WTC11 (cell line): ENCODE results near the gene ZNF664. TPM values are rescaled to one million over a fixed set of nuclear protein-coding genes. Genes with fewer than 3 reads are reported as not detected.

ENCODE experiments used
- ATAC-seq: fragments of 200-7000 bp; cut with Tn5 transposase; 2 replicates; pipeline ENCODE4 v1.10.0; 2021; ENCODE audit warnings: mild to moderate bottlenecking, moderate library complexity
- CTCF ChIA-PET: fragments of 300-600 bp; sonication (Branson Sonifier 250); formaldehyde crosslinking; loops from one replicate; lab custom pipeline; 2021; ENCODE audit warnings: antibody characterized with exemption; lab: Charles Lee
- POLR2A ChIA-PET: fragments of 350-600 bp; sonication (Branson Sonifier 250); formaldehyde crosslinking; loops from one replicate; lab custom pipeline; 2021; ENCODE audit warnings: antibody characterized with exemption; lab: Charles Lee
- DNase-seq: peaks from one replicate; pipeline ENCODE4 v3.0.0; 2021; ENCODE audit warnings: low spot score
- H3K27ac Mint-ChIP-seq: 2 replicates; pipeline ENCODE4 v1.8.0; 2021; ENCODE audit warnings: mixed read lengths
- H3K27me3 Mint-ChIP-seq: 2 replicates; pipeline ENCODE4 v1.8.0; 2021; ENCODE audit warnings: low read depth, mild to moderate bottlenecking, moderate library complexity, mixed read lengths
- H3K36me3 Mint-ChIP-seq: 2 replicates; pipeline ENCODE4 v1.8.0; 2021; ENCODE audit warnings: mixed read lengths
- H3K4me1 Mint-ChIP-seq: 2 replicates; pipeline ENCODE4 v1.8.0; 2022; ENCODE audit warnings: mixed read lengths
- H3K4me3 Mint-ChIP-seq: 2 replicates; pipeline ENCODE4 v1.8.0; 2021; ENCODE audit warnings: mild to moderate bottlenecking, moderate library complexity, mixed read lengths
- H3K9me3 Mint-ChIP-seq: 2 replicates; pipeline ENCODE4 v1.8.0; 2021; ENCODE audit warnings: mixed read lengths
- AFF4 ChIP-seq: sonication (generic); formaldehyde crosslinking; IDR thresholded peaks from 2 replicates; pipeline ENCODE4 v1.8.1; 2023; ENCODE audit warnings: mild to moderate bottlenecking, missing genetic modification reagents, borderline replicate concordance
- CREB1 ChIP-seq: sonication (generic); formaldehyde crosslinking; IDR thresholded peaks from 2 replicates; pipeline ENCODE4 v1.8.0; 2023; ENCODE audit warnings: mild to moderate bottlenecking, missing genetic modification reagents
- E2F1 ChIP-seq: sonication (generic); formaldehyde crosslinking; IDR thresholded peaks from 2 replicates; pipeline ENCODE4 v1.8.0; 2022; ENCODE audit warnings: mild to moderate bottlenecking, missing genetic modification reagents
- GRHL2 ChIP-seq: fragments of 250-450 bp; sonication (Bioruptor Pico); IDR thresholded peaks from 2 replicates; pipeline ENCODE4 v1.8.0; 2022; ENCODE audit warnings: mild to moderate bottlenecking, moderate library complexity; ENCODE audit not compliant: insufficient replicate concordance, severe bottlenecking
- IRF2 ChIP-seq: sonication (generic); formaldehyde crosslinking; IDR thresholded peaks from 2 replicates; pipeline ENCODE4 v1.8.0; 2022; ENCODE audit warnings: low read depth, missing genetic modification reagents, borderline replicate concordance
- MYBL2 ChIP-seq: sonication (generic); formaldehyde crosslinking; IDR thresholded peaks from 2 replicates; pipeline ENCODE4 v1.8.1; 2023; ENCODE audit warnings: mild to moderate bottlenecking, moderate library complexity, missing genetic modification reagents
- NFATC4 ChIP-seq: fragments of 250-450 bp; sonication (Bioruptor Pico); IDR thresholded peaks from 2 replicates; pipeline ENCODE4 v1.9.0; 2021; ENCODE audit warnings: mild to moderate bottlenecking
- NR2C2 ChIP-seq: sonication (generic); formaldehyde crosslinking; IDR thresholded peaks from 2 replicates; pipeline ENCODE4 v1.8.0; 2022; ENCODE audit warnings: mild to moderate bottlenecking, missing genetic modification reagents
- RELA ChIP-seq: sonication (generic); formaldehyde crosslinking; IDR thresholded peaks from 2 replicates; pipeline ENCODE4 v1.8.1; 2022; ENCODE audit warnings: missing genetic modification reagents, mild to moderate bottlenecking, borderline replicate concordance
- SP1 ChIP-seq: sonication (generic); formaldehyde crosslinking; conservative IDR thresholded peaks from 2 replicates; pipeline ENCODE4 v1.8.1; 2022; ENCODE audit warnings: missing genetic modification reagents
- TEAD1 ChIP-seq: sonication (generic); formaldehyde crosslinking; IDR thresholded peaks from 2 replicates; pipeline ENCODE4 v1.8.0; 2022; ENCODE audit warnings: mild to moderate bottlenecking, missing genetic modification reagents
- TP53 ChIP-seq: sonication (generic); formaldehyde crosslinking; IDR thresholded peaks from 2 replicates; pipeline ENCODE4 v1.8.1; 2023; ENCODE audit warnings: mild to moderate bottlenecking, missing genetic modification reagents
- USF2 ChIP-seq: sonication (generic); formaldehyde crosslinking; IDR thresholded peaks from 2 replicates; pipeline ENCODE4 v1.8.1; 2023; ENCODE audit warnings: mild to moderate bottlenecking, missing genetic modification reagents, moderate library complexity
- ZBTB21 ChIP-seq: sonication (generic); formaldehyde crosslinking; IDR thresholded peaks from 2 replicates; pipeline ENCODE4 v1.8.1; 2023; ENCODE audit warnings: mild to moderate bottlenecking, missing genetic modification reagents, borderline replicate concordance
- ZNF138 ChIP-seq: sonication (generic); formaldehyde crosslinking; conservative IDR thresholded peaks from 2 replicates; pipeline ENCODE4 v1.8.1; 2022; ENCODE audit warnings: mild to moderate bottlenecking, moderate library complexity, missing genetic modification reagents
- ZNF416 ChIP-seq: fragments of 250-450 bp; sonication (Bioruptor Pico); IDR thresholded peaks from 2 replicates; pipeline ENCODE4 v1.9.0; 2021; ENCODE audit warnings: mild to moderate bottlenecking, inconsistent platforms
- total RNA-seq: library from RNA; stranded (reverse); gene quantifications from 3 replicates; pipeline ENCODE4 v1.2.3, GENCODE V29; 2021
- TF ChIP-seq, protein P1 (sequence below): sonication (generic); formaldehyde crosslinking; IDR thresholded peaks from 2 replicates; pipeline ENCODE4 v1.8.0; 2023; ENCODE audit warnings: mild to moderate bottlenecking, missing genetic modification reagents
- TF ChIP-seq, protein P2 (sequence below): fragments of 250-450 bp; sonication (Bioruptor Pico); IDR thresholded peaks from 2 replicates; pipeline ENCODE4 v1.9.0; 2021; ENCODE audit warnings: moderate library complexity, mild to moderate bottlenecking, inconsistent platforms, borderline replicate concordance
- TF ChIP-seq, protein P3 (sequence below): sonication (generic); formaldehyde crosslinking; IDR thresholded peaks from 2 replicates; pipeline ENCODE4 v1.8.1; 2022; ENCODE audit warnings: mild to moderate bottlenecking, moderate library complexity, missing genetic modification reagents
- TF ChIP-seq, protein P4 (sequence below): sonication (generic); formaldehyde crosslinking; IDR thresholded peaks from 2 replicates; pipeline ENCODE4 v1.8.0; 2022; ENCODE audit warnings: mild to moderate bottlenecking, missing genetic modification reagents

Gene ZNF664
- total RNA-seq, 1 experiment from 2014 or later: 61.7 TPM

DNA sequence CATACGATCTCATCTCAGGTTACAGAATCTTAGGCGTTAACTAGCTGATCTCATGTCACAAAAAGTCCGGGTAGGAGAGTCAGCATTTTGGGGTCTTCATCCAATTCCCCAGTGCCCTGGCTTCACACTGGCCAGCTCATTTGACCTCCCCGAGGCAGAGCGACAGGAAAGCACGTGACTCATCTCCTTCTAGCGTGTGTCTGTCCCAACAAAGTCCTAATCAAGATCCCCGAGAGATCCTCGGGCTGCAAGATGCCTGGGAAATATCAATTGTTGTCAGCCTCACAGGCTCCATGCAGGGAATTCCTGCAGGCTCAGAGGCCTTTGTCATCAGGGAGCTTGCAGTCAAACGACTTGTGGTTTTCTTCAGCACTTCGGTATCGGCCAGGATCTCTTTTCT lies 57.5 kb downstream of the ZNF664 start:
- TF ChIP-seq NR2C2 (CRISPR knock-in tag) (no peak), ZNF138 (CRISPR knock-in tag) (no peak), TEAD1 (CRISPR knock-in tag) (no peak), CREB1 (no peak), GRHL2 (no peak), ZNF416 (CRISPR knock-in tag) (no peak), RELA (no peak), SP1 (CRISPR knock-in tag) (no peak), MYBL2 (CRISPR knock-in tag) (no peak), TP53 (CRISPR knock-in tag) (no peak), E2F1 (CRISPR knock-in tag) (no peak), NFATC4 (CRISPR knock-in tag) (no peak), IRF2 (CRISPR knock-in tag) (no peak), ZBTB21 (no peak), USF2 (no peak), AFF4 (CRISPR knock-in tag) (no peak)
- TF ChIP-seq, protein P1, sequence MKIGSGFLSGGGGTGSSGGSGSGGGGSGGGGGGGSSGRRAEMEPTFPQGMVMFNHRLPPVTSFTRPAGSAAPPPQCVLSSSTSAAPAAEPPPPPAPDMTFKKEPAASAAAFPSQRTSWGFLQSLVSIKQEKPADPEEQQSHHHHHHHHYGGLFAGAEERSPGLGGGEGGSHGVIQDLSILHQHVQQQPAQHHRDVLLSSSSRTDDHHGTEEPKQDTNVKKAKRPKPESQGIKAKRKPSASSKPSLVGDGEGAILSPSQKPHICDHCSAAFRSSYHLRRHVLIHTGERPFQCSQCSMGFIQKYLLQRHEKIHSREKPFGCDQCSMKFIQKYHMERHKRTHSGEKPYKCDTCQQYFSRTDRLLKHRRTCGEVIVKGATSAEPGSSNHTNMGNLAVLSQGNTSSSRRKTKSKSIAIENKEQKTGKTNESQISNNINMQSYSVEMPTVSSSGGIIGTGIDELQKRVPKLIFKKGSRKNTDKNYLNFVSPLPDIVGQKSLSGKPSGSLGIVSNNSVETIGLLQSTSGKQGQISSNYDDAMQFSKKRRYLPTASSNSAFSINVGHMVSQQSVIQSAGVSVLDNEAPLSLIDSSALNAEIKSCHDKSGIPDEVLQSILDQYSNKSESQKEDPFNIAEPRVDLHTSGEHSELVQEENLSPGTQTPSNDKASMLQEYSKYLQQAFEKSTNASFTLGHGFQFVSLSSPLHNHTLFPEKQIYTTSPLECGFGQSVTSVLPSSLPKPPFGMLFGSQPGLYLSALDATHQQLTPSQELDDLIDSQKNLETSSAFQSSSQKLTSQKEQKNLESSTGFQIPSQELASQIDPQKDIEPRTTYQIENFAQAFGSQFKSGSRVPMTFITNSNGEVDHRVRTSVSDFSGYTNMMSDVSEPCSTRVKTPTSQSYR (CRISPR knock-in tag): no peak
- TF ChIP-seq, protein P2, sequence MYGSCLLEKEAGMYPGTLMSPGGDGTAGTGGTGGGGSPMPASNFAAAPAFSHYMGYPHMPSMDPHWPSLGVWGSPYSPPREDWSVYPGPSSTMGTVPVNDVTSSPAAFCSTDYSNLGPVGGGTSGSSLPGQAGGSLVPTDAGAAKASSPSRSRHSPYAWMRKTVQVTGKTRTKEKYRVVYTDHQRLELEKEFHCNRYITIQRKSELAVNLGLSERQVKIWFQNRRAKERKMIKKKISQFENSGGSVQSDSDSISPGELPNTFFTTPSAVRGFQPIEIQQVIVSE (CRISPR knock-in tag): no peak
- TF ChIP-seq, protein P3, sequence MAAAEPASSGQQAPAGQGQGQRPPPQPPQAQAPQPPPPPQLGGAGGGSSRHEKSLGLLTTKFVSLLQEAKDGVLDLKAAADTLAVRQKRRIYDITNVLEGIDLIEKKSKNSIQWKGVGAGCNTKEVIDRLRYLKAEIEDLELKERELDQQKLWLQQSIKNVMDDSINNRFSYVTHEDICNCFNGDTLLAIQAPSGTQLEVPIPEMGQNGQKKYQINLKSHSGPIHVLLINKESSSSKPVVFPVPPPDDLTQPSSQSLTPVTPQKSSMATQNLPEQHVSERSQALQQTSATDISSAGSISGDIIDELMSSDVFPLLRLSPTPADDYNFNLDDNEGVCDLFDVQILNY (CRISPR knock-in tag): no peak
- TF ChIP-seq, protein P4, sequence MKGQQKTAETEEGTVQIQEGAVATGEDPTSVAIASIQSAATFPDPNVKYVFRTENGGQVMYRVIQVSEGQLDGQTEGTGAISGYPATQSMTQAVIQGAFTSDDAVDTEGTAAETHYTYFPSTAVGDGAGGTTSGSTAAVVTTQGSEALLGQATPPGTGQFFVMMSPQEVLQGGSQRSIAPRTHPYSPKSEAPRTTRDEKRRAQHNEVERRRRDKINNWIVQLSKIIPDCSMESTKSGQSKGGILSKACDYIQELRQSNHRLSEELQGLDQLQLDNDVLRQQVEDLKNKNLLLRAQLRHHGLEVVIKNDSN (CRISPR knock-in tag): no peak
- CTCF ChIA-PET: interaction anchor here (0.9 to 3.4 kb wide), 6 partner anchors 10 to 288 kb away, joined by 3 to 26 read pairs (median 14); no protein-coding TSS in a partner anchor
- H3K4me3 Mint-ChIP-seq: no peak overlapping the region
- H3K4me1 Mint-ChIP-seq: peaks cover 8% of the 10 kb centered on the region
- H3K9me3 Mint-ChIP-seq: peaks cover 16% of the 10 kb centered on the region
- POLR2A ChIA-PET: no interaction called here
- peaks cover 8% of the 10 kb centered on the region; the same call in 1 of the 2 replicates for H3K36me3 Mint-ChIP-seq
- peaks cover 8% of the 10 kb centered on the region for H3K27me3 Mint-ChIP-seq
- DNase-seq (no peak), ATAC-seq (no peak)
- no peak overlapping the region for H3K27ac Mint-ChIP-seq
